Measurements from ENCODE around the gene HSD3B7.
"Not testable (repeated sequence)": the region's sequence is repeated elsewhere in the genome, so short reads cannot be mapped to it uniquely, and the experiment has no call there.

Gene HSD3B7

DNA sequence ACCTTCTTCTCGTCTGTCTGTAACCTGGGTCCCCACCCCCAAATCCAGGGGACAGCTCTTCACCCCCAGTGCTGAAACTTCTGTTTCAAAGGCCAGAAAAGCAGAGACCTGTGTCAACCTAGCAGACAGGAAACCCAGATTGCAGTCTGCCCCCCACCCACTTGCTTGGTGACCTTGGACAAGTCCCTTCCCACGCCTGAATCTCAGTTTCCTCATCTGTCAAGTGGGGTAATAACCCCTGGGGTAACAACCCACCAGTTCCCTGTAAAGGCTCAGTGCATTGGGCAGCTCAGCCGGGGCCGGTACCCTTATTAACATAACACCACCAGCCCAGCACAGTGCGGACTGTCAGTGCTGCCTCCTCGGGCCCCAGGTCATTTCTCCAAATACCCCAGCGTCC lies 24.1 kb downstream of the HSD3B7 start:
- TF ChIP-seq ZNF274 (IDR thresholded peaks at IDR 0.05; ENCODE audit: low read depth, low read length), result no peak
- peaks cover 22% of the 10 kb centered on the region for H3K27me3 ChIP-seq (ENCODE audit: insufficient read depth, insufficient read length)
- H3K9me3 ChIP-seq (ENCODE audit: insufficient read depth, low read length), result no peaks in the 10 kb centered on the region
- no peak for DNase-seq (ENCODE audit: low read depth, low spot score)
- H3K4me1 ChIP-seq (ENCODE audit: insufficient read depth, insufficient read length), result peaks cover 17% of the 10 kb centered on the region
- no peaks in the 10 kb centered on the region for H3K36me3 ChIP-seq (ENCODE audit: insufficient read depth, insufficient read length, low read length)
- no peak overlapping the region for H3K4me3 ChIP-seq (ENCODE audit: insufficient read length, low read depth)
- H3K9ac ChIP-seq (ENCODE audit: insufficient read length, low read depth), result peak overlapping the region; percentile 74

DNA sequence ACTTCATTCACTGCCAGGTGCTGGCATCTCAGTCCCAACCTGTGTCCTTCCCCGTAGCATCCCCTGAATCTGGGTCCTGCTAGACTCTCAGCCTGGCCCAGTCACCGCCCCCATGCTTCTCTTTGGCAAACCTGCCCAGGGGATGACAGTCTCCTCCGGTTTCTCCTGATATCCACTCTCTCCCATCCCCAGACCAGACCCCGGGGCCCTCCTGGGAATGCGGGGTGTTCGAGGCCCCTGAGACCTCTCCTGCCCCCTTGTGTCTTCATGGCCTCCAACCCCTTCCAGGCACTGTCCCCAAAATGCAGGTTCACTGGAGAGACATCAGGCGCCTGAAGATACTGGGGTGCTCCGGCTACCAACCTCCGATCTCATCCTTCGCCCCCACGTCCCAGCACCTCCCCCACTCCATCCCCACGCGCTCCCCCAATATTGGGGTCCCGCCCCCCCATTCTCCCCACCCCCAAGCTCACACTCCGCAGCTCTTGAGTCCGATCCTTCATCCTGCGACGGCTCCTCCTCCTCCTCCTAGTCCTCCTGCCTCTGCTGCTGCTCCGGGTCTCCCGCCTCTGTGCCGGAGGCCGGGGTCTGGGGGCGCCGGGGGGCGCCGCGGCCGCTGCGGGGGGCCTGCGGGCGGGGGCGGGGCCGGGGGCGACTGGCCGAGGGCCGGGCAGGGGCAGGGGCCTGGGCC lies 25.0 kb downstream of the HSD3B7 start:
- DNase-seq (ENCODE audit: low read depth, low spot score), result no peak
- Histone ChIP-seq H3K4me1 (ENCODE audit: insufficient read depth, insufficient read length) (peaks cover 17% of the 10 kb centered on the region), H3K9me3 (ENCODE audit: insufficient read depth, low read length) (no peaks in the 10 kb centered on the region), H3K36me3 (ENCODE audit: insufficient read depth, insufficient read length, low read length) (no peaks in the 10 kb centered on the region), H3K9ac (ENCODE audit: insufficient read length, low read depth) (peak overlapping the region; percentile 74), H3K27me3 (ENCODE audit: insufficient read depth, insufficient read length) (peaks cover 22% of the 10 kb centered on the region), H3K4me3 (ENCODE audit: insufficient read length, low read depth) (peak overlapping the region; percentile 38)
- TF ChIP-seq ZNF274 (IDR thresholded peaks at IDR 0.05; ENCODE audit: low read depth, low read length) (no peak), YY1 (IDR thresholded peaks at IDR 0.05; ENCODE audit: insufficient read depth, insufficient read length) (no peak), SUZ12 (IDR thresholded peaks at IDR 0.05; ENCODE audit: extremely low read depth, insufficient read depth, insufficient read length) (no peak)

DNA sequence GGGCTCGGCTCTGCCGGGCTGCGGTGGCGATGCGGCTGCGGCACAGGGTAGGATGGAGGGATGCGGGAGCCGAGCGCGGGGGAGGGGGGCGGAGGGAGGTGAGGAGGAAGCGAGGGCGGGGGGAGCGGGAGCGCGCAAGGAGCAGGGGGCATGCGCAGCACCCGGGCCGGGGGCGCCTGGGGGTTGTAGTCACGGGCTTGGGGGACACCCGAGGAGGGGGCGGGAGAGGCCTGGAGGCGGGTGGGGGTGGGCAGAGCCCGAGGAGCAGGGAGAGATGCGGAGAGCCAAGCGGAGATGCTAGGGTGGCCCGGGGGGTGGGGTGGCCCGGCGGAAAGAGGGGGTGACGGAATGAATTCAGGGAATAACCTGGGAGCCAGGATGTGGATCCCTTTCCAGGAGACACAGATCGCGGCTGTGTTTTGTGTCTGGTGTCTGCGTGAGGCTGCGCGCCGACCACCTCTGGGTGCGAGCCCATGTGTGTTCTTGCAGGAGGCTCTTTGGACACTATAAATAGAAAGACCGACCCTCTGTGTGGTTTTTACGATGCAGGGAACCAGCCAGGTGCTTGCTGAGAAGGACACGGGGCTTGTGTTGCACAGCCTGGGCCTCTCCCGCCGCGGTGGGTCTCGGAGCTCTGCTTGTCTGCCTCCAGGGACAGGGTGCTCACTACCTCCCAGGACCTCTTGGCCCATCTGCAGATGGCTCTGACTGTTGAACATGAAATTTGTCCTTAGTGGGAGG lies 25.7 kb downstream of the HSD3B7 start, which contains the start of gene STX1B:
STX1B (minus strand) TSS at position 54 of the 741 bp plus-strand sequence. CDS start 242 bp downstream, outside the sequence.
- H3K9me3 ChIP-seq (ENCODE audit: insufficient read depth, low read length), result no peaks in the 10 kb centered on the region
- peak within 1 kb of the TSS; percentile 38 for H3K4me3 ChIP-seq (ENCODE audit: insufficient read length, low read depth)
- H3K36me3 ChIP-seq (ENCODE audit: insufficient read depth, insufficient read length, low read length), result no peaks in the 10 kb centered on the region
- peaks cover 17% of the 10 kb centered on the region for H3K4me1 ChIP-seq (ENCODE audit: insufficient read depth, insufficient read length)
- DNase-seq (ENCODE audit: low read depth, low spot score), result no peak
- peaks cover 22% of the 10 kb centered on the region for H3K27me3 ChIP-seq (ENCODE audit: insufficient read depth, insufficient read length)
- H3K9ac ChIP-seq (ENCODE audit: insufficient read length, low read depth), result peak within 1 kb of the TSS; percentile 79
- no peak for TF ChIP-seq YY1 (IDR thresholded peaks at IDR 0.05; ENCODE audit: insufficient read depth, insufficient read length)

DNA sequence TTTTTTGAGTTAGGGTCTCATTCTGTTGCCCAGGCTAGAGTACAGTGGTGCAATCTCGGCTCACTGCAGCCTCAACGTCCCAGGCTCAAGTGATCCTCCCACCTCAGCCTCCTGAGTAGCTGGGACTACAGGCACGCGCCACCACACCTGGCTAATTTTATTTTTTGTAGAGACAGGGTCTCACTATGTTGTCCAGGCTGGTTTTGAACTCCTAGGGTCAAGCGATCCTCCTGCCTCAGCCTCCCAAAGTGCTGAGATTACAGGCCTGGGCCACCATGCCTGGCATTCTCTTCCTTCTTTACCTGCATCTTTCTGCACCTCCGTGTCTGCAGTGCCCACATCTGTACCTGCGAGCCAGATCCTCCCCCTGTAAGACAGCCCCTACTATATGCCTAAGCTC lies 26.8 kb downstream of the HSD3B7 start:
- not testable (repeated sequence) for H3K9ac ChIP-seq (ENCODE audit: insufficient read length, low read depth); DNase-seq (ENCODE audit: low read depth, low spot score); H3K4me3 ChIP-seq (ENCODE audit: insufficient read length, low read depth); H3K9me3 ChIP-seq (ENCODE audit: insufficient read depth, low read length); H3K36me3 ChIP-seq (ENCODE audit: insufficient read depth, insufficient read length, low read length)
- Histone ChIP-seq H3K27me3 (ENCODE audit: insufficient read depth, insufficient read length) (peaks cover 22% of the 10 kb centered on the region), H3K4me1 (ENCODE audit: insufficient read depth, insufficient read length) (peaks cover 17% of the 10 kb centered on the region)

DNA sequence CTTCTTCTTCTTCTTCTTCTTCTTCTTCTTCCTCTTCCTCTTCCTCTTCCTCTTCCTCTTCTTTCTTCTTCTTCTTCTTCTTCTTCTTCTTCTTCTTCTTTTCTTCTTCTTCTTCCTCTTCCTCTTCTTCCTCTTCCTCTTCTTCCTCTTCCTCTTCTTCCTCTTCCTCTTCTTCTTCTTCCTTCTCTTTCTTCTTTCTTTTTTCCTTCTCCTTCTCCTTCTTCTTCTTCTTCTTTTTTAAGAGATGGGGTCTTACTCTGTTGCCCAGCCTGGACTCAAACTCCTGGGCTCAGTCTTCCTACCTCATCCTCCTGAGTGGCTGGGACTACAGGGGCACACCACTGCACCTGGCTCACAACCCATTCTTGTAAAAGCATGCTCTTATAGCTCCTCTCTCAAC lies 28.3 kb downstream of the HSD3B7 start:
- not testable (repeated sequence) for H3K9ac ChIP-seq (ENCODE audit: insufficient read length, low read depth); H3K36me3 ChIP-seq (ENCODE audit: insufficient read depth, insufficient read length, low read length); H3K4me1 ChIP-seq (ENCODE audit: insufficient read depth, insufficient read length); H3K4me3 ChIP-seq (ENCODE audit: insufficient read length, low read depth); H3K9me3 ChIP-seq (ENCODE audit: insufficient read depth, low read length); DNase-seq (ENCODE audit: low read depth, low spot score)
- H3K27me3 ChIP-seq (ENCODE audit: insufficient read depth, insufficient read length), result peaks cover 22% of the 10 kb centered on the region

DNA sequence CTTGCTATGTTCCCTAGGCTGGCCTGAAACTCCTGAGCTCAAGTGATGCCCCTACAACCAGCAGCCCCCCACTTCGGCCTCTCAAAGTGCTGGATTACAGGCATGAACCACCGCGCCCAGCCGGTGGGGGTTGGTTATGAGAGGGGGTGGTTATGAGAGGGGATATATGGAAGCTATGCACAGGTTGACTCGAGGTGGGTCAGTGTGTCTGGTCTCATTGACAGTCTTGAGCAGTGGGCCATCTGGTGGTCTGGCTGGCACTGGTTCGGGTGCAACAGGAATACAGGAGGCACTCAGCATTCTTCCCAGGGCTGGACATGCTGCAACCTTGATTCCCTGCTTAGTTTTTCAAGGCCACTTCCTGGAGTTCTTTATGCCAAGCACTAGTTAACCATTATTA lies 31.0 kb downstream of the HSD3B7 start:
- no peaks in the 10 kb centered on the region for H3K36me3 ChIP-seq (ENCODE audit: insufficient read depth, insufficient read length, low read length)
- DNase-seq (ENCODE audit: low read depth, low spot score), result no peak

DNA sequence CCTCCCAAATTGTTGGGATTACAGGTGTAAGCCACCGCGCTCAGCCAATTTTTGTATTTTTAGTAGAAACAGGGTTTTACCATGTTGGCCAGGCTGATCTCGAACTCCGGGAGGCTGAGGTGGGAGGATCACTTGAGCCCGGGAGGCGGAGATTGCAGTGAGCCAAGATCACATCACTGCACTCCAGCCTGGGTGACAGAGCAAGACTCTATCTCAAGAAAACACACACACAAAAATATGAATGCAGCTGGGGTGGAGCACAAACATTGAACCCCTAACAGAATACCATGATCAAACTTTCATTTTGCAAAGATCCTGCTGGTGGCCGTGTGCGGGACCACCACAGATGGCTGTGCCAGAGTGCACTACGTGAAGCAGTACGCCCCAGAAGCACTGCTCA lies 32.7 kb downstream of the HSD3B7 start:
- H3K4me3 ChIP-seq (ENCODE audit: insufficient read length, low read depth); H3K9ac ChIP-seq (ENCODE audit: insufficient read length, low read depth); H3K36me3 ChIP-seq (ENCODE audit: insufficient read depth, insufficient read length, low read length): not testable (repeated sequence)

More for the DNA sequence above, 31.0 kb downstream of the HSD3B7 start:
- no peaks in the 10 kb centered on the region for H3K4me1 ChIP-seq (ENCODE audit: insufficient read depth, insufficient read length)
- no peak for TF ChIP-seq YY1 (IDR thresholded peaks at IDR 0.05; ENCODE audit: insufficient read depth, insufficient read length)
- no peak for TF ChIP-seq SUZ12 (IDR thresholded peaks at IDR 0.05; ENCODE audit: extremely low read depth, insufficient read depth, insufficient read length)
- no peak for TF ChIP-seq ZNF274 (IDR thresholded peaks at IDR 0.05; ENCODE audit: low read depth, low read length)
- H3K9ac ChIP-seq (ENCODE audit: insufficient read length, low read depth), result no peak overlapping the region
- no peak overlapping the region for H3K4me3 ChIP-seq (ENCODE audit: insufficient read length, low read depth)
- peaks cover 19% of the 10 kb centered on the region for H3K27me3 ChIP-seq (ENCODE audit: insufficient read depth, insufficient read length)
- H3K9me3 ChIP-seq (ENCODE audit: insufficient read depth, low read length), result no peaks in the 10 kb centered on the region

DNA sequence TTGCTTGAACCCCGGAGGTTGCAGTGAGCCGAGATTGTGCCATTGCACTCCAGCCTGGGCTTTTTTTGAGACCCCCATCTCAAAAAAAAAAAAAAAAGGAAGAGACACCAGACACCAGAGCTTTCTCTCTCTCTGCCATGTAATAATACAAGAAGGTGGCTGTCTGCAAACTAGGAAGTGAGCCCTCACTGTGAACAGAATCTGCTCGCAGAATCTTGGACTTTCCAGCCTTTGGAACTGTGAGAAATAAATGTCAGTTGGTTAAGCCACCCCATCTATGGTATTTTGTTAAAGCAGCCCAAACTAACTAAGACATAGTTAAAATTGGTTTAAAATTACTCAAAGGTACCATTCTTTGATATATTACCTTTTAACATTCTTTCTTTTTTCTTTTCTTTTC lies 35.5 kb downstream of the HSD3B7 start:
- Histone ChIP-seq H3K4me1 (ENCODE audit: insufficient read depth, insufficient read length) (peaks cover 2% of the 10 kb centered on the region), H3K36me3 (ENCODE audit: insufficient read depth, insufficient read length, low read length) (no peaks in the 10 kb centered on the region), H3K9ac (ENCODE audit: insufficient read length, low read depth) (no peak overlapping the region), H3K27me3 (ENCODE audit: insufficient read depth, insufficient read length) (no peaks in the 10 kb centered on the region), H3K9me3 (ENCODE audit: insufficient read depth, low read length) (no peaks in the 10 kb centered on the region), H3K4me3 (ENCODE audit: insufficient read length, low read depth) (no peak overlapping the region)
- no peak for TF ChIP-seq YY1 (IDR thresholded peaks at IDR 0.05; ENCODE audit: insufficient read depth, insufficient read length)
- no peak for TF ChIP-seq SUZ12 (IDR thresholded peaks at IDR 0.05; ENCODE audit: extremely low read depth, insufficient read depth, insufficient read length)
- no peak for TF ChIP-seq ZNF274 (IDR thresholded peaks at IDR 0.05; ENCODE audit: low read depth, low read length)
- no peak for DNase-seq (ENCODE audit: low read depth, low spot score)

More for the DNA sequence above, 32.7 kb downstream of the HSD3B7 start:
- not testable (repeated sequence) for H3K27me3 ChIP-seq (ENCODE audit: insufficient read depth, insufficient read length); DNase-seq (ENCODE audit: low read depth, low spot score); H3K4me1 ChIP-seq (ENCODE audit: insufficient read depth, insufficient read length); H3K9me3 ChIP-seq (ENCODE audit: insufficient read depth, low read length)

All from NT2/D1 (cell line).